GM19463 (cell line): ENCODE measurements around the gene FOXJ1.

Experiments used
- ATAC-seq: cut with Tn5 transposase; IDR thresholded peaks from one replicate; pipeline ENCODE4 v1.9.1; 2021; ENCODE audit warnings: mild to moderate bottlenecking, moderate library complexity; ENCODE audit not compliant: unreplicated experiment

Gene FOXJ1

DNA sequence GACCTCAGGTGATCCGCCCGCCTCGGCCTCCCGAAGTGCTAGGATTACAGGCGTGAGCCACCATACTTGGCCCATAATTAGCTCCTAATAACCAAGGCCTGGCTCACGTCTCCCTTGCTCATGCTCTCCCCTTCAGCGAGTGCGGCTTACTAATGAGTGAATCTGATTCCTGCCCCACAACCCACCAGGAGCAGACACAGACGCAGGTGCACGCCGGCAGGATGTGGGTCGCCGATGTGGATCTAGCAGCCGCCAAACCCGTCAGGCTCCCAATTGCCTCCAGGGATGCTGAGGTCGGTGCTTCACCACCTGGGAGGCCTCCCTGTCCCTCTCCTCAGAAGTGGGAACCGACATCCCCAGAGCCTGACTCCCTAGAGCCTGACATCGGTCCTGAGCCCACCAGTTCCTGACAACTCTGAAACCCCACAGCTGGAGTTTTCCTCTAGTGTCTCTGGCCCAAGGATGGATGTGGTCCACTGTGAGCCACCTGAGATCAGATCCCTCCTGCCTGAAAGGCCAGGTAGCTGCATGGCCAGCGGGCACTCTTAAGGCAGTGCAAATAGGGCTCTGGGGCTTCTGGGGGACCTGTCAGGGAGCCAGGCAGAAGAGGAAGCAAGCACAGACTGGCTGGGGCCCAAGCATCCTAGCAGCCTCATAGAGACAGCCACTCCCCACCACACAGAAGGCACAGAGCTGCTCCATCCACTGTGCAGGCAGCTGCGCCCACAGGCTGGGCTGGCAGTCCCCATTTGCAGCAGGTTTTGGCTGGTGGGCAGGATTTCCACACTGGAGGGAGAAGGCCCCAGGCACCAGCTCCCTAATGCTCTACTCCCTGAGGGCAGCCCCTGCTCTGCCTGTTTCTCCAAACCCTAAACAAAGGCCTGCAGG, 48.3 kb downstream of the FOXJ1 start:
- no peak for ATAC-seq

DNA sequence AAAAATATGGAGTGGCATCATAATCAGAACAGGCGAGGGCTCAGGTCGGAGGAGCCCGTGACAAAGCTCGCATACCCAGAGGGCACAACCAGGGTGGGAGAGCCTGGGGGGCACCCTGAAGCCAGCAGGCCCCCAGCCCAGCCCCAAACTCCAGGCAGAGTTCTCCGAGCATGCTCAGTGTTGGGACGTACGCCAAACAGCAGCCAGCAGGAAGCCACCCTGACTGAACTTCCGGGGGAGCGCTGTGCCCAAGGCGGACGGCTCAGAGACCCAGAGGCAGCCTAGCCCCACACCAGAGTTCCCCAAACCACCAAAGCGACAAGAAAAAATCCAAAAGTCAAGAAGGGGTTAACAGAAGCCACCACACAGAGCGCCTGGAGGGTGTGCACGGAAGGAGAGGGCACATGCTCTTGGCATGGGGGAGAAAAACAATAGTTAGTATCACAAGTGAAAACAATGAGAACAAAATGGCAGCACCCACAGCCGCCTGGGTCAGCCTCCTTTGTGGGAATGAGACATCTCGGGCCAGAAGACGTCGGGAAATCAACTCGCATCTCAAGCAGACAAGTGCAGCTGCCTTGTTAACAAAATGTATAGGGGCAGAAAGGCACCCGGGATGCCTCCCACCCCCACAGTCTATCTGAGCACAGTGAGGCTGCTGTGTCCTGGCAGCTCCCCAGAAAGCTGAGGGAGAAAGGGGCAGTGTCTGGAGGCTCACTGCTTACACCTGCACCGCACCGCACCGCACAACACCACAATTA, 49.3 kb downstream of the FOXJ1 start:
- ATAC-seq, result no peak

DNA sequence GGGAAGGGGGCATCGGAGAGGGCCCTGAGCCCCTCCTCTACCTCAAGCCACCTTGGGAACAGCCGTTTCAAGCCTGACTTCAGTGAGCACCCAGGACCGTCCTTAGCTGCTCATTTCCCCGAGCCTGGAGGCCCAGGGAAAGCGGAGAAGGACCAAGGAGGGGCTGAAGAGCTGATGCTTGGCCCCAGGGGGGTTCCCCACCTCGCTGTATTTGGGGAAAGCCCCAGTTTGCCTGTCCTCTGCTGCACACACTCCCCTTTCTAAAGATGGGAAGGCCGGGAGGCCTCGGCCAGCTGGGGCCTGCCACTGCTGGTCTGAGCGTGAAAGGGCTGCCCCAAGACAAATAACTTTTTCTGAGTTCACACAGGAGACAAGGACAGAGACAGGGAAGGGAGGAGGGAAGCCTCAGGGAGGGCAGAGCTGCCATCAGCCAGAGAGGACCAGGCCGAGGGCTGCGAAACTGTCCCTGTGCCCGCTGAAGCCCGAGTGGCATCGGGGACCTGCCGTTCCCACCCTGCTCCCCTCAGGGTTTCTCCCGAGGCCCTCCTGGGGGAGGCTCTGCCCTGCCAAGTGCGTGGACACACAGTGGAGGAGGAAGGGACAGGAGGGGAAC, 50.4 kb downstream of the FOXJ1 start:
- no peak for ATAC-seq

DNA sequence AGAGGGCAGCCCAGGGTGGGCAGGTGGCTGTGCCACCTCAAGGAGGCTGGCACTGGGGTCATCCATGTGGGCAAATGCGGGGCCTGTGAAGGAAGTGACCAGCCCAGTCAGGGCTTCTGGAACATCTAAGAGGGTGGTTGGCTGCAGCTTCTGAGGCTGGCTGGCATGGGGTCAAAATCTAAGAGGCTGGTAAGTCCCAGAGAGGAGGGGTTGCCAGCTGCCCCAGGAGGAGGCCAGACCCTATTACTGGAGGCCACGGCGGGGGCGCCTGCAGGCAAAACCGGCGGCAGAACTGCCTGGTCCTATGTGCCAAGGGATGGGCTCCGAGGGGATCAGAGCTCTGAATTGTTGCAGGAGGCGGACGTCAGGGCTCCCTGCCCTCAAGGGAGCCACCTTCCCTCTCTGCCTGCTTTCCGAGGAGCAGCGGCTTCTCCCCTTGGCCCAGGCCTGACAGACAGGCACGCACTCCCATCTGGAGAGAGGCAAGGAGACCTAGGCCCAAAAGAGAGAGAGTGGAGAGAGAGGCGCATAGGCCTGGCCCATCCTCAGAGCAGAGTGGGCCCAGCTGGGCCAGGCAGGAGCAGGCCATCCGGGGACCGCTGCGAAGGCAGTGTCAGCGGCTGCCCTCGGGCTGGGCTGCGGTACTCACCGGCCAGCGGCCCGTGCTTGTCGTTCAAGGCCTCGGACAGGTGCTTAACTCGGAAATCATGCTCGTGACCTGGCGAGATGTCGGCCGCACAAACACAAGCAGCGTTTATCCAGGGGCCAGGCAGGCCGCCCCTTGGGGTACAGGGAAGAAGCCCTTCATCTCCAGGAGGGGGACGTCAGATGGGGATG, 51.1 kb downstream of the FOXJ1 start:
- ATAC-seq, result no peak

DNA sequence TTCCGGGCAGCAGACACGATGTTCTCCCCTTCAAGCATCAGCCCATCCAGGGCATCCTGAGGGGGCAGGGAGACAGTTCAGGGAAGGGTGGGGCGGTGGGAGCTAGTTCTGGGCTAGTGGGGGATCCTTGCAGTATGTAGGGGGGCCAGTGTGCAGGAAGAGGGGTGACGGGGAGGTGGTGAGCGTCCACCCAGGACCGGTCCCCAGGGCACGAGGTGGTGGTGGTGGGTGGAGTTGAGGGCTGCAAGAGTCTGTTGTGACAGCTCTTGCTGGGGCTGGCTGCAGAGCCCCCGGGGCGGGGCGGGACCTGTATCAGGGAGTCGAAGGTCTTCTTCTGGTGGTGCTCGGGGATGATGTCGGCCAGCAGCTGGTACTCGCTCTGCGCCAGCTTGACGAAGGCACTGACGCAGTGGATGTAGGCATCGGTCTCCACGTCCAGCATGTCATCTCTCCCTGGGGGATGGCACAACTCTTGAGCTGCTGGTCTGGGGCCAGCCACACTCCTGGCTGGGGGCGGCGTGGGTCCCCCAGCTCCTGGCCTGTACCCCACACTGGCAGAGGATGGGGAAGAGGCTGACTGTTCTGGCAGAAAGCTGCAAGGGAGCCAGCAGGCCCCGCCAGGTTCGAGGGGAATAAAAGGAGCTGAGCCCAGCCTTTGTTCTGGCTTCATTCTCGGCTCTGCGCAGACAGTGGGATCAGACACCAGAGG, 52.0 kb downstream of the FOXJ1 start:
- ATAC-seq, result no peak

DNA sequence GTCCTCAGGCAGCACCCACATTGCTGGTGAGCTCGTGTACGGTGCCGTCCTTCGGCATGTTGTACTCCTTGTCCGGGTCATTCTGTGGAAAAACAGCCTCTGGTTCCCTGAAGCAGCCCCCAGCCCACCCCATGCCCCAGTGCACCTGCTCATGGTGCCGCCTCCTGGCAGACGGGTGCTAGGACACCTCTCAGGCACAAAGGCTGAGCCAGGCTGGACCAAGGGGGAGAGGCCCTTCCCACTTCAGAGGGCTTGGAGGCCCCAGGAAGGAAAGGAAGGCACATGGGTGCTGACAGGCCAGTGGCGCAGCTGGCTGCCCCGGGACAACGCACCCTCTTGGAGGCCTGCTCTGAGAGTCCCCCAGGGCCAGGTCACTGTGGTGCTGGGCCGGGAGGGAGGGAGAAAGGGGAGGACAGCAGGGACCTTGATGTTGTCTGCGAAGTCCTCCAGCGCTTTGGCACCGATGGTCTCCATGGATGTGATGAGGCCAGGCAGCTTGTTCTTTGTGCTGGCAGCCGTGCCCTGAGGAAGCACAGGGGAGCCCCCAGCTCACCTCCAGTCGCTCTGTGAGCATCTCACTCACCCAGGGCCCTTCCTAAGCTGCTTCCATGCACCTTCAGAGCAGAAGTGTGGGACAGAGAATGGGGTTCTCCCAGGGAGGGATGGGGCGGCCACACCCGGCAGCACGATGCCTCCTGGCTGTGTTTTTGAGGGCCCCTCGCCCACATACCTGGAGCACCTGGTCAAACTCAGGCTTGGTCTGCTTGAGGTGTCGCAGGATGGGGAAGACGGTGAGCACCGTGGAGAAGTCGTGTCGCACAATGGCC, 52.8 kb downstream of the FOXJ1 start:
- ATAC-seq, result no peak

DNA sequence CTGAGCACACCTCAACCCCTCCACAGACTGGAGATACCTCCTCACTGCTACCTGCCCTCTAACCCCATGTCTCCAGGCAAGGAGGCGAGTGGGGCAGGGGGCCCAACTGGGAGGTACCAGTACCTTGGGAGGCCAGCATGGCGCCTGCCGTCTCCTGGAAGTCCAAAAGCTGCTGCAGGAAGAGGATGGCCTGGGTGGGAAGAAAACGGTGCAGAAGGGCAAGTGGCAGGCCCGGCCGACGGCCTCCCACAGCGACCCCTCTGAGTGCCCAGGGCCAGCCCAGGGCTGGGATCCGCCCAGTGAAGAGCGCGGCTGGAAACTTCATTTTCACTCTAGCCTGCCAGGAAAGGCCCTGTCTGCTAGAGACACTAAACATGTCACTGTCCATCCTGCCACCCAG, 53.5 kb downstream of the FOXJ1 start:
- no peak for ATAC-seq

DNA sequence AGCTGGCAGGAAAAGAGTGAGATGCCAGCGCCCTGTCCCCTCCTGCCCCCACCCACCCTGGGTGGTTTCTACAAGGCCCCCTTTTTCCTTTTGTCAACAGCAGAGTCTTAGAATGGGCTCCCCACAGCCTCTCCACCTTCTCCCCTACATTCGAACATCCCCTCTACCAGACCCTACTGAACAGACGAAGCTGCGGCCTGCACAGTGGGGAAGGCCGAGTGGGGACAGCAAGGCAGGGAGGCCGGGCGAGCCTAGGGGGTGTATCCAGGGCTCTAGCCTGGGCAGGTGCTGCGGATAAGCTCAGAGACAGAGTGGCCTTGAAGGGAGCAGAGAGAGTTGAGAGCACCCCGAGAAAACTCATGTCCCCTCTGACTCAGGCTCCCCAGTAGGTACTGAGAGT, 54.7 kb downstream of the FOXJ1 start:
- no peak for ATAC-seq
